K562 (cell line): ENCODE data around the gene HOXA13. TPM values are rescaled to one million over a fixed set of nuclear protein-coding genes. Genes with fewer than 3 reads are reported as not detected.

ENCODE experiments used
- ATAC-seq: fragments of 200-7000 bp; cut with Tn5 transposase; 3 replicates; pipeline ENCODE4 v1.9.1; 2020; ENCODE audit warnings: moderate library complexity
- BruUV-seq: library from RNA; stranded (reverse); fragments of 400-500 nt; replicated peaks from 2 replicates; lab custom pipeline; 2021; lab: Mats Ljungman, UMichigan
- CTCF ChIA-PET: fragments of 300-600 bp; formaldehyde crosslinking; extraction: SDS; loops from one replicate; lab custom pipeline; 2021; ENCODE audit warnings: low intra/inter-chr PET ratio; lab: Yijun Ruan, JAX
- POLR2A ChIA-PET: fragments of 300-600, 350-650 bp; sonication (Branson Sonifier 250); formaldehyde crosslinking; extraction: SDS; loops from one replicate; lab custom pipeline; 2021; ENCODE audit warnings: antibody characterized with exemption, inconsistent platforms; lab: Yijun Ruan, JAX
- DNase-seq, 4 experiments: peaks; one replicate each; pipeline versions ENCODE4 v3.0.0 to v3.0.0-alpha.2; 2011 to 2018; ENCODE audit warnings: low spot score in 3 of 4, mixed read lengths in 3 of 4; ENCODE audit errors: extremely low read depth in 1 of 4
- FAIRE-seq: peaks from 2 replicates; lab custom pipeline; 2011; peaks lifted over from hg19 to GRCh38; lab: Jason Lieb, UNC
- H2AFZ ChIP-seq: 2 replicates; pipeline ENCODE4 v1.6.0; 2011; ENCODE audit warnings: low read depth, low read length, control low read depth, inconsistent platforms
- H3K27ac ChIP-seq: fragments of 200-600 bp; 3 replicates; pipeline ENCODE4 v1.8.0; 2011; ENCODE audit warnings: low read depth, mild to moderate bottlenecking, control low read depth, inconsistent platforms, low read length, moderate library complexity, mixed read lengths; ENCODE audit errors: extremely low read depth
- H3K27me3 ChIP-seq, 2 experiments: fragments of 300-600 bp in 1 of 2; 2 replicates in 1 of 2; 3 replicates in 1 of 2; pipeline versions ENCODE4 v1.6.0 to v1.8.0; 2011; ENCODE audit warnings: inconsistent platforms in 2 of 2, low read length in 2 of 2, mild to moderate bottlenecking in 1 of 2, mixed read lengths in 1 of 2, moderate library complexity in 1 of 2; ENCODE audit not compliant: control insufficient read depth in 2 of 2, insufficient read depth in 2 of 2
- H3K36me3 ChIP-seq: fragments of 300-600 bp; 3 replicates; pipeline ENCODE4 v1.8.0; 2011; ENCODE audit warnings: mild to moderate bottlenecking, low read length, inconsistent platforms; ENCODE audit not compliant: control insufficient read depth, insufficient read depth
- H3K4me1 ChIP-seq, 2 experiments: fragments of 200-600 bp in 1 of 2; replicated peaks in 1 of 2; 2 replicates in 1 of 2; 3 replicates in 1 of 2; pipeline versions ENCODE4 v1.5.1 to v1.8.0; 2011; ENCODE audit warnings: inconsistent platforms in 2 of 2, low read length in 2 of 2, mild to moderate bottlenecking in 1 of 2, mixed read lengths in 1 of 2, moderate library complexity in 1 of 2; ENCODE audit not compliant: control insufficient read depth in 2 of 2, insufficient read depth in 2 of 2
- H3K4me2 ChIP-seq: 2 replicates; pipeline ENCODE4 v1.6.1; 2011; ENCODE audit warnings: low read length, control low read depth, inconsistent platforms, mixed read lengths; ENCODE audit not compliant: insufficient read depth
- H3K4me3 ChIP-seq: fragments of 200-600 bp; sonication (generic), shearing (Covaris generic); 2 replicates; pipeline ENCODE4 v1.5.1; 2016; ENCODE audit warnings: control low read depth, inconsistent platforms
- H3K79me2 ChIP-seq: fragments of 200-600 bp; 3 replicates; pipeline ENCODE4 v1.8.0; 2011; ENCODE audit warnings: low read length, inconsistent platforms; ENCODE audit not compliant: control insufficient read depth, insufficient read depth
- H3K9ac ChIP-seq, 2 experiments: 2 replicates each; pipeline versions ENCODE4 v1.6.0 to v1.6.1; 2011; ENCODE audit warnings: low read depth in 2 of 2, low read length in 2 of 2, control low read depth in 1 of 2, inconsistent platforms in 1 of 2, mild to moderate bottlenecking in 1 of 2, mixed read lengths in 1 of 2; ENCODE audit not compliant: insufficient read depth in 1 of 2
- H3K9me1 ChIP-seq: one replicate; pipeline ENCODE4 v1.6.0; 2011; ENCODE audit warnings: inconsistent platforms, mild to moderate bottlenecking, low read length, moderate library complexity; ENCODE audit not compliant: control insufficient read depth, insufficient read depth
- H3K9me3 ChIP-seq: replicated peaks from 2 replicates; pipeline ENCODE4 v1.5.1; 2011; ENCODE audit warnings: low read depth, low read length, inconsistent platforms; ENCODE audit not compliant: control insufficient read depth, insufficient read depth
- H4K20me1 ChIP-seq: replicated peaks from 2 replicates; pipeline ENCODE4 v1.6.1; 2011; ENCODE audit warnings: low read length, inconsistent platforms, mixed read lengths; ENCODE audit not compliant: control insufficient read depth, insufficient read depth
- CEBPB ChIP-seq: fragments of 450-650 bp; IDR thresholded peaks from 2 replicates; pipeline ENCODE4 v1.6.1; 2016; ENCODE audit warnings: missing genetic modification characterization, missing compliant biosample characterization
- CREB5 ChIP-seq: fragments of 250-450 bp; sonication (Bioruptor Pico); IDR thresholded peaks from 2 replicates; pipeline ENCODE4 v1.5.0; 2020; ENCODE audit warnings: mild to moderate bottlenecking
- ESRRB ChIP-seq: fragments of 250-450 bp; sonication (Bioruptor Pico); IDR thresholded peaks from 2 replicates; pipeline ENCODE4 v1.5.0; 2020; ENCODE audit warnings: mild to moderate bottlenecking, moderate library complexity, borderline replicate concordance
- FUS ChIP-seq: fragments of 200-400 bp; formaldehyde crosslinking; optimal IDR thresholded peaks from 2 replicates; pipeline ENCODE3; 2017; ENCODE audit warnings: low read depth, low read length
- MBD1 ChIP-seq: fragments of 250-450 bp; sonication (Bioruptor Pico); IDR thresholded peaks from 2 replicates; pipeline ENCODE4 v1.8.0; 2022; ENCODE audit warnings: inconsistent platforms
- PML ChIP-seq: IDR thresholded peaks from 2 replicates; pipeline ENCODE4 v1.6.1; 2012; ENCODE audit warnings: low read length, inconsistent platforms
- POLR2B ChIP-seq: fragments of 450-650 bp; IDR thresholded peaks from 2 replicates; pipeline ENCODE4 v1.6.1; 2018; ENCODE audit warnings: low read depth; ENCODE audit not compliant: partially characterized antibody
- RAD21 ChIP-seq, 2 experiments: fragments of 250-450 bp in 1 of 2; fragments of 450-650 bp in 1 of 2; sonication (Bioruptor Pico) in 1 of 2; formaldehyde crosslinking in 1 of 2; IDR thresholded peaks in 1 of 2; conservative IDR thresholded peaks in 1 of 2; 2 replicates each; pipeline versions ENCODE4 v1.4.0 to v1.8.0; 2020 to 2022; ENCODE audit warnings: mild to moderate bottlenecking in 2 of 2, moderate library complexity in 1 of 2
- SP1 ChIP-seq: sonication (generic); formaldehyde crosslinking; IDR thresholded peaks from 2 replicates; pipeline ENCODE4 v1.8.1; 2022; ENCODE audit warnings: mild to moderate bottlenecking, missing genetic modification reagents
- TCF7L2 ChIP-seq: fragments of 150-350 bp; IDR thresholded peaks from 2 replicates; pipeline ENCODE4 v1.6.1; 2016; ENCODE audit warnings: low read depth, mild to moderate bottlenecking, low read length, moderate library complexity
- ZFPM2 ChIP-seq: fragments of 250-450 bp; sonication (Bioruptor Pico); IDR thresholded peaks from 2 replicates; pipeline ENCODE4 v1.5.1; 2022; ENCODE audit warnings: mild to moderate bottlenecking
- ZNF140 ChIP-seq: fragments of 250-450 bp; sonication (Bioruptor Pico); IDR thresholded peaks from 2 replicates; pipeline ENCODE4 v1.8.0; 2021; ENCODE audit warnings: moderate library complexity, mild to moderate bottlenecking, inconsistent platforms
- ZNF354B ChIP-seq: fragments of 250-450 bp; sonication (Bioruptor Pico); IDR thresholded peaks from 2 replicates; pipeline ENCODE4 v1.4.0; 2020
- ZNF445 ChIP-seq: fragments of 250-450 bp; sonication (Bioruptor Pico); IDR thresholded peaks from 2 replicates; pipeline ENCODE4 v1.4.0; 2020; ENCODE audit warnings: low read depth, mild to moderate bottlenecking, moderate library complexity
- WGBS: fragments of 100-300 bp; shearing (Covaris generic); methylation state at CpG from one replicate; pipeline ENCODE4 v1.1.6; 2016; ENCODE audit warnings: low coverage, mixed read lengths; ENCODE audit not compliant: insufficient coverage; ENCODE audit errors: missing lambda C conversion rate; 5-methylcytosine and 5-hydroxymethylcytosine counted together
- in situ Hi-C: fragments of 300-500 bp; cut with MboI; formaldehyde crosslinking; loops from 4 replicates; pipeline ENCODE4 v1.15.0; 2018; ENCODE audit warnings: inconsistent platforms, mixed read lengths
- intact Hi-C: fragments of 100-400 bp; cut with micrococcal nuclease; formaldehyde crosslinking; loops from 2 replicates; pipeline ENCODE4 v1.14.2; 2022
- polyA plus RNA-seq, 8 experiments: library from polyadenylated mRNA; depleted of rRNA in 4 of 8; stranded (reverse) in 5 of 8; unstranded in 3 of 8; fragments of >200 nt; fragmentation: Nextera tagmentation in 2 of 8; fragmentation: Illumina TruSeq in 1 of 8; extraction: Ambion mirVana in 2 of 8; extraction: Trizol in 1 of 8; gene quantifications; 2 replicates each; pipeline versions ENCODE4 v1.2.1 to v1.2.3, GENCODE V29; 2011 to 2014; ENCODE audit warnings: inconsistent platforms in 1 of 8, missing spikeins in 1 of 8
- total RNA-seq, 7 experiments: library from RNA; depleted of rRNA in 6 of 7; stranded (reverse); fragments of >200 nt in 6 of 7; fragmentation: Illumina TruSeq in 2 of 7; extraction: Trizol in 2 of 7; gene quantifications; 2 replicates each; pipeline versions ENCODE4 v1.2.1 to v1.2.3, GENCODE V29; 2011 to 2021; ENCODE audit warnings: low replicate concordance in 1 of 7
- TF ChIP-seq, protein P1 (sequence below): fragments of 250-450 bp; sonication (Bioruptor Pico); IDR thresholded peaks from 2 replicates; pipeline ENCODE4 v1.5.0; 2021; ENCODE audit warnings: mild to moderate bottlenecking, moderate library complexity

Gene HOXA13
- total and polyA plus RNA-seq, 9 of the 15 experiments (the other 6 are each of a cell fraction or from before 2014, with no cell fraction given), result not detected

DNA sequence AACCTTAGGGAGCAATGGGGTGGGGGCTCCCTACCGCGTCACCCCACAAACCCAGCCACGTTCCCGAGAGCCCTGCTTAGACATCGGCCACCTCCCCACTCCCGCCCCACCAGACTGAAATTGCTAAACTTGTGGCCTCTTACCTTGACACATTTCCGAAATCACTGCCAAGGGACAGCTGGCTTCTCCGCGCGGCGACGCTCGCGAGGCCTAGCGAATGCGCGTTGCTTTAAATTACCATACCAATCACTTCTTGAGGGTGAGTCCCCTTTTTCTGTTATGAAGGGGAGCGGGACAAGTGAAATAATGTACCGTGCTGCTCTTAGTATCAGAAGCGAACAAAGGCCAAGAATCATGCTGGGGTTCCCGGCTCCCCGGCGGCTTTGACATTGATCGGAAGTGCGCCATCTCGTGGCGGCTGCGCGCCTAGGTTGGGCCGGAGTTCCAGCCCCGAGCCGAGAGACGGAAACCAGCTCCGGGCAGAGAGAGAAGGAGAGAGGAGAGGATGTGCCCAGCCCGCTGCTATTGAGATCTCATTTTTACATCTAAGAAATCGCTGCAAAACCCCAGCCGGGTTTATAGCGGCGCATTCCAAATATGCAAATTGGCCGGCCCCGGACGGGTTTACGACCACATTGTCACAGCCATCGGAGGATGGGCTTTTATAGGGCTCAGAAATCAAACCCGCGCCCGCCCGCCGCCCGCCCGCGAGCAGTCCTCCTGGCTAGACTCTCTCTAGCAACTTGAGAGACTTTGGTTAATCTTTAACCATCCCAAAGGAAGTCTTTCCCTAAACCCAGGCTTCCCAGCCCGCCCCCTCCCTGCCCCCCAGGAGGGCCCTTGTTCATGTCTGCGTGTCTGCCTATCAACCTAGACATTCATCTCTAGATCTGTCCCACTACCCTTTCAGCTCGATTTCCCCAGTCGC lies 20.1 kb downstream of the HOXA13 start:
- WGBS, result 39% methylated on average over 38 of the region's 56 CpGs
- no peak overlapping the region for H3K9ac ChIP-seq
- H3K79me2 ChIP-seq, result no peaks in the 10 kb centered on the region
- H3K4me1 ChIP-seq, result peaks cover 0 to 19% of the 10 kb centered on the region in 2 experiments; a peak in 2 of 5 replicates
- H3K27me3 ChIP-seq, result peaks cover 43 to 78% of the 10 kb centered on the region in 2 experiments
- DNase-seq (peak; percentile 71 to 85 (median 81)), ATAC-seq (peak; percentile 94), FAIRE-seq (no peak)
- H3K9me1 ChIP-seq, result no peaks in the 10 kb centered on the region
- no peaks in the 10 kb centered on the region; the same call in 1 of the 2 replicates for H3K9me3 ChIP-seq
- ChIA-PET CTCF (interaction anchor here (0.6 kb wide), 1 partner anchor 411 kb away, joined by 3 read pairs; no protein-coding TSS in a partner anchor), POLR2A (no interaction called here)
- H2AFZ ChIP-seq, result no peak overlapping the region
- in situ Hi-C loops, result no loop called here
- no peak overlapping the region for H3K4me3 ChIP-seq
- no peak overlapping the region for H3K27ac ChIP-seq
- no peaks in the 10 kb centered on the region for H3K36me3 ChIP-seq
- intact Hi-C loops, result no loop called here
- no peaks in the 10 kb centered on the region for H4K20me1 ChIP-seq
- no peak overlapping the region for H3K4me2 ChIP-seq
- BruUV-seq, result no TSS peak
- TF ChIP-seq MBD1 (CRISPR knock-in tag) (peak; percentile 75; the same call in 1 of the 2 replicates), CEBPB (tag) (no peak), CREB5 (CRISPR knock-in tag) (no peak), ZNF140 (CRISPR knock-in tag) (no peak), TCF7L2 (no peak), ZNF445 (CRISPR knock-in tag) (no peak), RAD21 (CRISPR knock-in tag; conservative IDR thresholded peaks at IDR 0.05 in 1 of 2, IDR thresholded peaks at IDR 0.05 in 1 of 2) (peak; percentile 16 to 35; a peak in 2 of 4 replicates), ZNF354B (CRISPR knock-in tag) (no peak), ZFPM2 (CRISPR knock-in tag) (no peak), FUS (no peak), SP1 (CRISPR knock-in tag) (no peak), PML (no peak), ESRRB (CRISPR knock-in tag) (no peak), POLR2B (no peak)
- TF ChIP-seq, protein P1, sequence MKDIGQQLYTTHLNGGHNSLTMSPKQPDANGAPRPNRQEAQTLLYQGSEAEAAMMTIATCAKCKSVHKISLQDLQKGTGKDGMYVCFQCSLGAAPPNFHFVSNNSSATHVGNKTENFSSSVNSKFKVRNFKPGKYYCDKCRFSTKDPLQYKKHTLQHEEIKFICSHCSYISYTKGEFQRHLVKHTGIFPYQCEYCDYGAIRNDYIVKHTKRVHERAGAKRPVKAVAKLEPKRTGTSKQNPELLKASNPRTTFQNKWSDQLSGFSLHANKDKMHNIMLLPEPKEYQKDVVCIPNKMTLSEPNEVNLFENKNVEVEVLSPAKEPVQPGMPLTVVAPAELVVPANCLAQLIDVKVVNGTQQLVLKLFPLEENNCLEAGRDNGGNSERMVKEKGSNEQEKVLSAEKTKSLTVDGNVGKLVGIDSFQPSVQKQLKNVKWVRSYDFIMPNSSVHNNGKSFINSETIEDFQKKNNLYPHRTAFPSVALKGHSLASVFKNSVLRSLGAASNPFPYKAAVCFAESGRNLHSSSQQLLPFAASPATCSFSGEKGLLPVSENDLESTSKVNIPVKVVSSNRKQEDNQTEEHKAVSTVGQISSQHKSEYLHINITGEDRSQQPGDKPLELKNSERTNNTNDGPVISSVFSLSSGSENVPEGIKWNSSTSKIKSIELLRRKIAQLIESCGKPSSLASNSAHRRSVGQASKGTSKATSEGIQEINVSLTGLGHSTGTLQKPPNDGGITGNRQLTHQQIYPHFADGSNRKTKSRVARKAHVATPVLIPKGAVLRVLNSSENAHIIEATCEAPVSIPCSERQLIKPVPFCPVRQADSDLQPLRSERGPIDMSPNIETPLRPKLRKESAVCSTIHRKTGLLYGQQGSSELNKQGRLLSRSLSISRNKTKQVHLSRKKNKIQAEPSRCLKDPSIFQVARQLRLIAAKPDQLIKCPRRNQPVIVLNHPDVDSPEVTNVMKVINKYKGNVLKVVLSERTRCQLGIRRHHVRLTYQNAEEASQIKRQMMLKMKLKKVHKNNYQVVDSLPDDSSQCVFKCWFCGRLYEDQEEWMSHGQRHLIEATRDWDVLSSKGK (CRISPR knock-in tag), result no peak
